Measurements from ENCODE around the gene MIDN. TPM values are rescaled to one million over a fixed set of nuclear protein-coding genes. Genes with fewer than 3 reads are reported as not detected.

The MIDN gene
- total RNA-seq, 2 donors from 2014 or later: 202 to 276 TPM

- peak in 1 of 2 donors; percentile 34 for DNase-seq
- no peak for ATAC-seq
- intact Hi-C loops (cut with DNase I, micrococcal nuclease): no loop called here
These were observed 25.9 kb downstream of the MIDN start for GRCh38 chr19:1274081-1274851.

- ATAC-seq (no peak), DNase-seq (peak in 1 of 2 donors; percentile 41)
- intact Hi-C loops (cut with DNase I, micrococcal nuclease): no loop called here
These were observed 26.5 kb downstream of the MIDN start for GRCh38 chr19:1274852-1275259.

- intact Hi-C loops (cut with DNase I, micrococcal nuclease): no loop called here
- DNase-seq: peak; percentile 96 to 98
- peak; percentile 73 for ATAC-seq
These were observed 27.0 kb downstream of the MIDN start, which contains the start of gene FAM174C for GRCh38 chr19:1275260-1275975. FAM174C (plus strand) TSS chr19:1275530; CDS start chr19:1275550, 20 bp downstream.

- no peak for ATAC-seq
- no peak for DNase-seq
- intact Hi-C loops (cut with DNase I, micrococcal nuclease): no loop called here
These were observed 27.7 kb downstream of the MIDN start for GRCh38 chr19:1275976-1276627.

GRCh38 chr19:1276628-1277022 is 28.2 kb downstream of the MIDN start:
- intact Hi-C loops (cut with DNase I, micrococcal nuclease): no loop called here
- peak; percentile 55 for ATAC-seq
- DNase-seq: peak; percentile 72 to 79

GRCh38 chr19:1277061-1277460 is 28.7 kb downstream of the MIDN start:
- DNase-seq (peak in 1 of 2 donors; percentile 41), ATAC-seq (no peak)
- intact Hi-C loops (cut with DNase I, micrococcal nuclease): no loop called here

- intact Hi-C loops (cut with DNase I, micrococcal nuclease): no loop called here
- ATAC-seq: no peak
- DNase-seq: no peak
These were observed 29.7 kb downstream of the MIDN start for GRCh38 chr19:1278074-1278473.

GRCh38 chr19:1278713-1279660 is 30.6 kb downstream of the MIDN start:
- no peak for ATAC-seq
- no peak for DNase-seq
- intact Hi-C loops (cut with DNase I, micrococcal nuclease): no loop called here

GRCh38 chr19:1279782-1280341 is 31.5 kb downstream of the MIDN start:
- peak; percentile 70 to 88 for DNase-seq
- intact Hi-C loops (cut with DNase I, micrococcal nuclease): no loop called here
- ATAC-seq: peak; percentile 11

- intact Hi-C loops (cut with DNase I, micrococcal nuclease): no loop called here
- DNase-seq (no peak), ATAC-seq (no peak)
These were observed 32.5 kb downstream of the MIDN start for GRCh38 chr19:1280636-1281568.

- intact Hi-C loops (cut with DNase I, micrococcal nuclease): no loop called here
- DNase-seq (no peak), ATAC-seq (no peak)
These were observed 33.3 kb downstream of the MIDN start for GRCh38 chr19:1281569-1282287.

- intact Hi-C loops (cut with DNase I, micrococcal nuclease): no loop called here
- DNase-seq (no peak), ATAC-seq (no peak)
These were observed 34.3 kb downstream of the MIDN start for GRCh38 chr19:1282588-1283206.

GRCh38 chr19:1283207-1283916 is 35.0 kb downstream of the MIDN start:
- peak; percentile 33 for ATAC-seq
- peak in 1 of 2 donors; percentile 41 for DNase-seq
- intact Hi-C loops (cut with DNase I, micrococcal nuclease): no loop called here

GRCh38 chr19:1283917-1284292 is 35.5 kb downstream of the MIDN start:
- DNase-seq (no peak), ATAC-seq (no peak)
- intact Hi-C loops (cut with DNase I, micrococcal nuclease): no loop called here

GRCh38 chr19:1284293-1284978 is 36.1 kb downstream of the MIDN start:
- peak; percentile 72 for ATAC-seq
- intact Hi-C loops (cut with DNase I, micrococcal nuclease): no loop called here
- peak; percentile 72 to 81 for DNase-seq

Data from left colon (tissue), 2 donors.